ENCODE data around the gene ATPAF1.
A peak's percentile ranks its signal among the peaks of the same experiment; 100 is the strongest.

ATPAF1 gene

DNA sequence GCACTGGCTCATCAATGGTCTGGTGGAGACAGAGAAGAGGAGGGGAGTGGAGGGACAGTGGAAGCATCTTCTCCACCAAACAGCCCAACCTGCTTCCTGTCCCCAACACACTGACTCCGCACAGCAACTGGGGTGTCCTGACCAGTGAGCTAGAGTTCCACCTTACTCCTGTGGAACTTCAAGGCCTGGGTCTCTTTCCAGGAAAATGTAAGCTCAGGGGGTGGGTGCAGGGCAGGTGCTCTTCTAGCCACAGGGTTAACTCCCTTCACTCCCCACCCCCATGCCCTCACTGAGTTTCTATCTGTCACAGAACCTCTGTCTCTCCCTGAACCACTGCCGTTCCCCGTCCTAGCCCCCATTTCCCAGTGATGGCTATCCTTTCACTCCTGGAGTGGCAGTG lies 52.4 kb downstream of the ATPAF1 start:
- no peak for DNase-seq (ENCODE audit: low read depth)

DNA sequence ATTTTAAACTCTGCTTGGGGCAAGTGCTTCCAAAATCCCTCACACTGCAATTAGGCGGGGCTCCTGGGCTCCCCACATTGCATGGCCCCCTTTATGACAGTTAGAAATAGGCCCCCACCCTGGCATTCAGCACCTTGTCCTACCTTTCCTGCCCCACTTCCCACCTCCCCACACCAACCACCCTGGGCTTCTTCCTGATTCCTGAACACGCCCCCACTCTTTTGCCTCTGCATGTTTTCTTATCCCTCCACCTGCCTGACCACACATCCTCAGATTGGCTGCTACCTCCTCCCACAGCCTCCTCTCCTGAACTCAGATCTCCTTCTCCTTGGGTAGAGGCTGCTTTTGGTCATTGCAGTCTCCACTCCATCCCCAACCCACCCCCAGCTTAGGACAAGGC lies 53.1 kb downstream of the ATPAF1 start:
- DNase-seq (ENCODE audit: low read depth): no peak

DNA sequence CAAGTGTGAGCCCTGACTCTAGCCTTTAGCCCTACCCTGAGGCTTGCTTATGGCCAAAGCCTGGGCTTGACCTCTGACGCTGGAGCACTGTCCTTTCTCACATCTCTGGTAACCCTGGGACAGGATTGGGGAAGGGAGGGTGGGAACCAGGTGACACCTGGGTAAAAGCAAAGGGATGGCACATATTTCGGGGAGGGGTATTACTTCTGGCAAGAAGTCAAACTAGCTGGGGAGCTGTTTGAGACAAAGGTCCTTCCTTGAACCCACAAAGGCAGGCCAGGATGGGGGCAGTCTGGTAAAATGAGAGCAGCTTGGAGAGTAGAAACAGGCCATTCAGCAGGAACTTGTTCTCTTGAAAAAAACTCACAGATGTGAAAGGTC lies 53.6 kb downstream of the ATPAF1 start:
- DNase-seq (ENCODE audit: low read depth): no peak

DNA sequence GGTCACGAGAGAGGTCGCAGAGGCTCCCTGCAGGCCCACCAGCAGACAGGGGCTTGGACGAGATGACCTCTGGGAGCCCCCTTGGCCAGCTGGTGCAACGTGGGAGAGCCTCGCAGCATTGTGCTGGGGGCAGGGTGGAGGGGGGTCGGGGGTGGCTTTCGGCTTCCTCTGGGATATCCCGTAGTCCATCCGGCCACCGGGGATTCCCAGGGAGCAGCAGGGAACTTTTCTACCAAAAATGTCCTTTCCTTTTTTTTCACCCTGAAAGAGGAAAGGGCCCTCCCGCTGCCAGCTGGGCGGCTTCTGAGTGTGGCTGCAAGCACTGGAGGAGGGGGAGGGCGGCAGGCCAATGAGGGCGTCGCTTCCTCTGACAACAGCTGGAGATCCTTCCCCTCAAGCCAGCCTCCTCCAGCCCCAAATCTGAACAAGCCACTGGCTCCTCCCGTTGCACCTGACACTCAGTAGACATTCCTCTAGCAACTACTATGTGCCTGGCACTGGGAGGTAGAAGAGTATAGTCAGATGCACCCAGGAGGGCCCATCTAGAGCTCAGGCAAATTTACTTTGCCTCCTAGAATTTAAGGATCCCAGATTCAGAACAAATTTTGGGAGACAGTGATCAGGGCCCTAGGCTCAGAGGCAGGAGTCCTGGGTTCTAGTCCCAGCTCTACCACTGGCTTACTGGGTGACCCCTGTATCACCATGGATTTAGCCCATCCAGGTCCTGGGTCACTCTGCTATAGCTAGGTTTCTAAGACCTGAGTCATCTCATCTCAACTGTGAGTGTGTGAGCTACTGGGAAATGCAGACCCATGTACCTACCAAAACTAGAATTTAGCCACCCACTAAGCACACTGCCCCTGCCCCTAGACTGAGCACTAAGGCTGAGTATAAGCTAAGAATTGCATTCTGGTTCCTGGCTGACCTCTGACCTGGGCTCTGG lies 54.2 kb downstream of the ATPAF1 start:
- DNase-seq (ENCODE audit: low read depth): no peak

DNA sequence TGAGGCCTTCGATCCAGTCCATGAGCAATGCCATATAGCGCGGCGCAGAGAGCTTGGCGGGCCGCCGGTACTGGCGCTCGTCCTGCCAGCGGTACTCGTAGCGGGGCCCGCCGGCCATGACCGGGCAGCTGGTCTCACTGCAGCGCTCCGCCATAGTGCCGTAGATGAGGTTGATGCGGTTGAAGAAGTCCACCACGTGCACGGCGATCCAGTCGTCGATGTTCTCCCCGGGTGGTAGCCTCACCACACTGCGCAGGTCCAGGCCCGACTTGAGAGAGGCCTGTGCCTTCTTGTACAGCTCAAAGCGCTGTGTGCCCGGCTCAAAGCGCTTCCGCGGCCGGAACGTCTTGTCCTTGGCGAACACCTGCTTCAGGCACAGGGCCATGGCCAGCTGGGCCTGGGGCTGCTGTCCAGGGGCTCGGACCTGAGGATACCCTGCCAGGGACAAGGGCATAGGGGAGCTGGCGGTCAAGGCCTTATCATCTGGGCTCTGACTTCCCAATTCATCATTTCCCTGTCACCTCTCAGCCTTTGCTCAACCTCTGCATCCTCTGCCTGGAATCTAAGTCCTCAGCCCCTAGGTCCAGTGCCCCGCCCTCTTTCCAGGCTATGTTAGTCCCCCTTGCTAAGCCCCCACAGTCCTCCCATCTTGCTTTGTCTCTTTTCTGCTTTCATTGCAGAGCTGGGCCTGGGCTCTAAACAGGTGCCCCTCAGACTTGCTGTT lies 55.1 kb downstream of the ATPAF1 start:
- no peak for DNase-seq (ENCODE audit: low read depth)

DNA sequence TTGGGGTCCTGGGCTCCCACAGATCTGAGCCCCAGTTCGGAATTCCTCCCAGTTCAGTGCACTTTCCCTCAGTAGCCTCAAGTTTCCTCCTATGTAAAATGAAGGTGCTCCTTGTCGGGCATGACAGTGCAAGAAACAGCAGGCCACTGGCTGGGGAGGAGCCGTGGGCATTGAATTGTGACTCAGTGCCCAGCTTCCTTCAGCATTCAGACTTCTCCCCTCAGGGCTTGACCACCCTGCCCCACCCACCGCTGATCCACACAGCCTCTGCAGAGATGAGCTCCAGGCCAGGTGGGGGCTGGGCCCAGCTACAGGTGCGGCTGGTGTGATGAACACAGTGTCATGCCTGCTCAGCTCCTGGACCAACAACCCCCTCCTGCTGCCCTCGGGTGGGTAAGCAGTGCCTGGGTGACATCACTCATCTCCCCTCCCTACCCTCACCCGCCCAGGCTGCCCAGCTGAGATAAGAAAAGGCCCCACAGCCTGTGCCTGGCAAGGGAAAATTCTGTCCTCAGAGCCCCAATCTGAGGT lies 56.4 kb downstream of the ATPAF1 start:
- no peak for DNase-seq (ENCODE audit: low read depth)

DNA sequence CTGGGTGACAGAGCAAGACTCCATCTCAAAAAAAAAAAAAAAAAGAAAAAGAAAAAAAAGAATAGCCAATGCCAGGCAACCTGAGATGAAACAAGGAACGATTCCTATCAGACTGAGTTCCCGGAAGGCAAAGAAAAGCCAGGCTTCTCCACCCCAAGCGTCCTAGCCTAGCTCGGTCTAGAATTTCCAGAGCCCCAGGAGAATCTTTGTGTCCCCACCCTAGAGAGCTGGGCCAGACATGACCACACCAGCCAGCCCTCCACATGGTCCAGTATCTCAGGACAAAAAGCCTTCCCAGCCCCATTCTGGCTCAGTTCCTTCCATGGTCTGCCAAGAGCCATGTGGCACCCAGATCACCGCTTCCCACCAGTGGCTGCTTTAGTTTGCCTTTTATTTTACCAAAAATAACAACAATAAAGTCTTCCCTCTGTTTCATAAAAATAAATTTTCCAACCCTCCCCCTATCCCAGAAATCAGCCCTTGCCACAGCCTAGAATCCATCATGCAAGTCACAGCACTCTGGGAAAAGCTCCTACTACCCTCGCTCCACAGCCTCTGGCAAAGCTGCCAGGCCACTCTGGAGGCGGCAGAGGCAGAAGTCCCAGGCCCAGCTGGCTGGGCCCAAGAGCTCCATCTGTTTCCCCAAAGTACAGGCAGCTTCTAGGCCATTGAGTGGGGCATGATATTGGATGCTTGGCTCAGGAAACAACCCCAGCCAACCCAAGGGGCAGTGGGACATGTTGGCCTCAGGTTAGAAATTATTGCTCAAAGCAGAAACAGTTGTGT lies 60.6 kb downstream of the ATPAF1 start:
- DNase-seq (ENCODE audit: low read depth): no peak

DNA sequence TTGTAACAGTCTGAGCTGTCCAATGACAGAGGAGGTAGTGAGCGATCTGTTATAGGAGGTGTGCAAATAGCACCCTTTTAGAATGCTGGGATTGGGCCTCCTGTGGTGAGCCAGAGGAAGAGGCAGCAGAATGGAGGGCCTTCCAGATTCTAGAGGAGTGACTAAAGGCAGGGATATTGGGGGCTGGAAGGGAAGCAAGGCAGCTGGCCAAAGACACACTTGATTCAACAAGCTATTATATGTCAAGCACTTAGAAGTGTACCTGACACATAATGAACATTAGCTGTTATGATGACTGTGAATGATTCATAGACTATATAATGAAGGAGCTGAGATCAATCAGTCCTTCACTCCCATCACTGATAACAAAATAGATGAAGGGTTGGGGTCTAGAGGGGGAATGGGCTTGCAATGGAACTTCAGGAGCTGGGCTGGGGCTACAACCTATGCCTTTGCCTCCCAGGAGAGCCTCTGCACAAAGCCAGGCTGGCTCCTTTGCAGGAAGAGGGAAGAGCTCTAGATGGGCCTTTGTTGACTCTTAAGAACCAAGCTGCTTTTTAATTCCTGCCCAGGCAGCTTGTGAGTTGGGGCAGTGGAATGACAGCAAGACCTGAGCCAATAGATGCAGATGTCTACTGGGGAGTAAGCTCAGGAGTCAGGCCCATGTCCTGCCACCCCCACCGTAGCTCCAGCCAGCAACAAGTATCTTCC lies 61.8 kb downstream of the ATPAF1 start:
- DNase-seq (ENCODE audit: low read depth): no peak

DNA sequence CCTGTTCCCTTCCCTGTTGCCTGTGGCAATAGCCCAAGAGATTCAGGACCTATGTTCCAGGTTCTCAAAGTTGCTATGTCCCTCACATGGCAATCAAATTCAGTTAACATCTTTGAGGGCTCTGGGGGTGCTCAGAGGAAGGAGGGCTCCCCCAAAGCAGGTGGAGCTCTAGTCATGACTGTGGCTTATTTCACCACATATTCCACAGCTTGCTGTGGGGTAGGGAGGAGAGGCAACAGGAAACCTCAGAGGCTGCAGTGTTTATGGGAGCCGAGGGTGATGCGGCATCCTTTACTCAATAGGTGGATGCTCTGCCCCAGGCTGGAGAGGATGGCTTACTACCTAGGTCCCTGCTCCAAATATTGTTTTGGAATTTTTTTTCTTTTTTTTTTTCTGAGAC lies 62.9 kb downstream of the ATPAF1 start:
- no peak for DNase-seq (ENCODE audit: low read depth)

DNA sequence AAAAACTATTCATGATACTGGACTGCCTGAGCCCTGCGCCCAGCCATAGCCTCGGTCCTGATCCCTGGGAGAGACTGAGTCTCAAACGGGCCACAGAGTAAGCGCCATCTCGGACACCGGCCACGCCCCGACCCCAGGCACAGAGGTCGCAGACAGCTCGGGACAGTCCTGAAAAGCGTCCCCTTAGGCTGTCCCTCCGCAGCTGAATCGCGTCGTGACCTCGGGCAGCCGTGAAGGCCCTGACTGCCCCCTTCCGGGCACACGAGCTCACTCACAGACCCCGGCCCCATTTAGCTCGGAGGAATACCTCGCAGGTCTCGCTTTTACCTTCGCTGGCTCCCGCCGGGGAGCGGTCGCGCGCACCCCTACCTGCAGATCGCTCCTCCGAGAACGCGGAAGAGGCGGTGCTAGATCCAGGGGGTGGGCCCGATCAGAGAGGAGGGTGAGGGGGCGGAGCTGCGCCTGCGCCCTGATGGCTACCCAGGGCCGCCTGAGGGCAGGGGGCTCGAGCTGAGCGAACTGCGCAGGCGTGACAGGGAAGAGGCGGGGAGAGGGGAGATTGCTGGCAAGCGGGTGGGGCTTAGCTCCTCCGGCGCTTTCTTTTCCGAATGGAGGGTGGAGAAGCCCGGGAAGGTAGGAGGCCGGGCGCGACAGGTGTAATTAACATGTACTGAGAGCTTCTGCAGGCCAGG lies 64.2 kb downstream of the ATPAF1 start, which contains the start of gene MKNK1:
TSS of gene MKNK1 (minus strand) at position 411 of the 692 bp plus-strand sequence. CDS start 20,941 bp downstream, outside the sequence.
- peak; percentile 66 for DNase-seq (ENCODE audit: low read depth)

DNA sequence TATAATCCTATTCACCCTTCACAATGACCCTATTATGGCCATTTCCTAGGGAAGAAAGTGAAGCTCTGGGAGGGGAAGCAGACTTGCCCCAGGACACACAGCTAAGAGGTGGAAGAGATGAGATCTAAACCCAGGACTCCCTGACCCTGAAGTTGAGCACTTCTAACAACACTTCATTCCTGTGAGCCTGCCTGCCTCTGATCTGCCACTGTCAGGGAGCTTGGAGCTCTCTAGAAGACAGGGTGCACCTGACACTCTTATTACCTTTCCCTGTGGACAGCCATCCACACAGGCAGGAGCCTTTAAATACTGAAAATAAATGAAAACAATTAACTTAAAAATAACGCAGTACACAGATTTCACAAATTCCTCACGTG lies 64.7 kb downstream of the ATPAF1 start:
- no peak for DNase-seq (ENCODE audit: low read depth)

DNA sequence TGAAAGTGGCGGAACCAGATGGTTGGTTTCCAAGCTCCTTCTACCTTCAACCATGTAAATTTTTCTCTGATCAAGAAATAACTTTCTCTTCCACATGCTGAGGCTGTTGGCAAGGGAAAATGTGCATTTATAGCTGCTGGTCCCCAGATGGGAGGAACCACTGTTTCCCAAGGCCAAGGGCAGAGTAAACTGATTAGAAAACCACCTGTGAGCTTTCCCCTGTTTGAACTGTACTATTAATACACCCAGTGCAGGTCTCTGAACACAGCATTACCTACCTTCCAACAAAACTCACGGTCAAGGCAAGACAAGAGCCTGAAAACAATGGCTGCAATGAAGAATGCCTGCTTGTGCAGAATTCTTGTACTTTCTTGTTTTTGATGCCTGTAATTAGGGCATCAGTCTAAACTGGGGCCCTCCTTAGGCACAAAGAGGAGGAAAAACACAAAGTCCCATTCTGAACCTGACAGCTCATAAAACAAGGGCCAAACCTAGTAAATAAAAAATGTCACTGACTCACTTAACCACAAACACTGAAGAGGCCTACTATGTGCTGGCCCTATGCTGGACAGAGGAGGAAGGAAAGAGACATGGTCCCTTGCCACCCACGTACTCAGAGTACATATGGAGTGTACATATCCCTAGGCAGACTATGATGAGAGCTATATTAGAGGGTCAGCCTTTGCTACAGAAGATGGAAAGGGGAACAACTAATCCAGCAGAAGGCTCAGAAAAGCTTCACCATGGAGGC lies 66.7 kb downstream of the ATPAF1 start:
- DNase-seq (ENCODE audit: low read depth): no peak

DNA sequence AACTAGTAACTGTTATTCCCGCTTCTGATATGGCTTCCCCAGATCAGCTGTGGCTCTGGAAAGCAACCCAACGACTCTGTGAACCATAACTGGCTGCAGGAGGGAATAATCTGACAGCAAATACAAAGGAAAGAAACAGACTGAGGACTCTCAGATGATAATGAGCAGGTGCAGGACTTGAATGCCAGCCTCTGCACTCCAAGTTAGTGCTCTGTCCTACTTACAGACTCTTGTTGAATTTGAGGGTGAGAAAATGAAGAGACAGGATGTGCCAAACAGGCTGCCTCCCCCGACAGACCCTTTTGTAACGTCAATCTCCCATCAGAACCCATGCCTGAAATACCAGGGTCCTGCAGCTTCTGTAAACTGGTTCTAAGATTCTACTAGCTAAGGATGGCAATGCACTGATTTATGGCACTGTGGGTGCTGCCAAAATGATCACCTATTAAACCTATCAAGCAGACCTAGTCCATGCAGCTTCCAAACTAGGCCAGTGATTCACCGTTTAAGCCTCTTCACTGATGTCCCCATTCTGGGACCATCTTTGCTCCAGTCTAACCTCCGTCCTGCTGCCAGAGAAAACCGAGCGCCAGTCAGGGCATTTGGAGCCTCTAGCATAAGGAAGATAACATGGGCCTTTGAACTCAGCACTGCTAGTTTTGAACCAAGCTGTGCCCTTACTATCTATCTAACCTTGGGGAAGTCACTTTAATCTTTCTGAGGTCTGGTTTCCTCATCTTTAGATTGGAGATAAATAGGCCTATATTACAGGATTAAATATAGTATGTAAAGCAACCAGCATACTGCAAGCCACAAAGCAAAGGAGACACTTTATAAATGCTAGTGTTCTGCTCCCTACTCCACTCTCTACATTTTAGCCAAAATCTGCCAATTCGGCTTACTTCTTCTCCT lies 68.8 kb downstream of the ATPAF1 start:
- no peak for DNase-seq (ENCODE audit: low read depth)

DNA sequence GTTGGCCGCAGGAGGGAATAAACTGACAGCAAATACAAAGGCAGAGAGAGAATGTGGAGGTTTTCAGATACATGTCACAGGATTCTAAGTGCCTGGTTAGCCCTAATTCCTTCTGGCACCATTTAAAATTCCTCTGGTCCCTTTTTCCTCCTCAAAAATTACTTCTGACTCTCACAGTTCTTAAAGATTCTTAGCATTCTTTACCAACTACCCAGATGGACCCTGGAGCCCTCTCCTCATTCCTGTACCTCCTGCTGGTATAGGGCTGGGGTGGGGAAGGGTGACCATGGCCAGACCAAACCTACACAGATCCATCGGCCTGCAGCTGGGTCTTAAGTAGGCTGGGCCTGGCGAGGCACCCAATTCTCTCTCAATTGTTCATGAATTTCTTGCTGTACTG lies 71.3 kb downstream of the ATPAF1 start:
- DNase-seq (ENCODE audit: low read depth): no peak

DNA sequence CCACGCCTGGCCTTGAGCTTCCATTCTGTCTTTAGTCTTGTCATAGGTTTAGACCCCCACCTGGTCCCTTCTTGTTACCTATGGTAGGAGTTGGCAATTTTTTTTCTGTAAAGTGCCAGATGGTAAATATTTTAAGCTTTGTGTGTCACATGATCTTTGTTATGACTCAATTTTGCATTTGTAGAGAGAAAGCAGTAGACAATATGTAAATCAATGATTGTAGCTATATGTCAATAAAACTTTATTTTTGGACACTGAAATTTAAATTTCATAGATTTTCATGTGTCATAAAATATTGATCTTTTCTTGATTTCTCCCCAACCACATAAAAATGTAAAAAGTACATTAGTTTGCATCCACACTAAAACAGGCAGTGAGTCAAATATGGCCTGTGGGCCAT lies 72.1 kb downstream of the ATPAF1 start:
- DNase-seq (ENCODE audit: low read depth): no peak

DNA sequence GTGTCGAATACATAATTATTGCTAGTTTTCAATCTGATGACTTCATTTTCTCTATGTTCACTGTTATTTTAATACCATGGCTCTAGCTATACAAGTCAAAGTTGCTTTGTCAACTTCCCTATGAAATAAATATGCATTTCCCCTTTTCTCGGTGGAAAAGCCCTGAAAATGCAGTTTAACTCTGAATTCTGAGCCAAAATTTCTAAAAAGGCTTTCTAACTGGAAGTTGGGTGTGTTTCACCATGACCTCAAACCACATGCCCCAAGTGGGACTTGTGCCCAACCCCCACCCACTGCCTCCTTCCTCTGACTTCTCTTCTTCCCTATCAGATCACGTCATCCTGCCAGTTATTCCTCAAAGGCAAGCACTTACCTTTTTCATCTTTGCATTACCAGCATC lies 73.0 kb downstream of the ATPAF1 start:
- DNase-seq (ENCODE audit: low read depth): no peak

DNA sequence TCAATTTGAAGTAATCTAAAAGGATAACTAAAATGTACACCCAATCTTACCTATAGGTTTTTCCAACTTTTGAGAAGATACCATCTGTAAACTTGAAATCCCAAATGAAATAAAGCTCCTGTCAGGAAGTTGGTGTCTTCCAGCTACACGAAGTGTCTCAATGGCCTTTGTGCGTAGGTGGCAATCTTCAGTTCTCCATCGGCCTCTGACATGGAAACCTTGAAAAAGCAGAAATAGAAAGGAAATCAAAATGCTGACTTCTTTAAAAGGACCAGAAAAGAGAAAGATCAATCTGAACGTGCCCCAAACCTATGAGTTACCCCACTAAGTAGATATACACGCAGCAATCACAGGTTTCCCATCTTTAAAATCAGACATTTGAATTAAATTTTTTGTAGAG lies 74.1 kb downstream of the ATPAF1 start:
- DNase-seq (ENCODE audit: low read depth): no peak

DNA sequence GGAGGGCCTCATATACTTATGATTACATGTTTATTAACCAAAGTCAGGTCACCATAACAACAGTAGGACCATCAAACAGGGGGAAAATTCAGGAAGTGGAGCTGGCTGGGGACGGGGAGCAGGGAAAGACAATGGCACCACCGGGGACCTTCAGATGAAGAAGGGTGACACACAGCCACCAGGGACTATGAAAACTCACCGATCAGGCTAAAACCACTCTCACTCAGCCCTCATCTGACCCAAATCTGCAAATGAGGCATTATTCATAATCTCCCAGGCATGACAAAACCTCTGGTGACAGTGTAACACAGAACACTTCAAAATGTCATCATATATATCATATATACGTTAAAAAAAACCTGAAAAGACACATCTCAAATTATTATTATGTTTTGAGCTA lies 75.3 kb downstream of the ATPAF1 start:
- DNase-seq (ENCODE audit: low read depth): no peak

DNA sequence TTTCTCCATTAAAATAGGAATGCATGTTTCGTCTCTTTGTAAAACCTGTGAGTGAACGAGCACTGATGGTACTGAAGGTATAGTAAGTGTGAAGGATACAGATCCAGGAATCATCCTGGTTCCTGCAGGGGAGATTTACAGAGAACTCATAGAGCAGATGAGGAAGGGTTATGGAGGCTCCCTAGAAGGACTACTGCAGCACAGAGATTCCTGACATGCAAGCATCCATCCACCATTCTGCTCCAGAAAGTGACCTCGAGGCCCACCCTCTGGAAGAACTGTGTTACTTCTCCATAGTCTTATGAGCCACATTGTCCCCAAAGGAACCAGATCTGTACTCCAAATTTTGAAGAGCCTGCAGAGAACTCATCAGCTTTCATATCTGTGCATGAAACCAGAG lies 78.6 kb downstream of the ATPAF1 start:
- no peak for DNase-seq (ENCODE audit: low read depth)
